Caki2 (cell line): ENCODE data around the gene CACNA1B. TPM values are rescaled to one million over a fixed set of nuclear protein-coding genes. Genes with fewer than 3 reads are reported as not detected.
"Not testable (repeated sequence)": the region's sequence is repeated elsewhere in the genome, so short reads cannot be mapped to it uniquely, and the experiment has no call there.

ENCODE experiments used
- DNase-seq: peaks from one replicate; pipeline ENCODE4 v3.0.0-alpha.2; 2015; ENCODE audit warnings: low read depth
- in situ Hi-C: cut with HindIII; loops from 2 replicates; pipeline ENCODE4 v1.10.0; 2016; ENCODE audit warnings: low sequenced_read_pairs, low pct_unique_long_range_greater_than_20kb, mixed read lengths
- total RNA-seq: library from RNA; depleted of rRNA; stranded (reverse); fragments of >200 nt; shearing (Covaris generic); gene quantifications from 2 replicates; pipeline ENCODE4 v1.2.3, GENCODE V29; 2014; ENCODE audit warnings: low replicate concordance

Gene CACNA1B
- total RNA-seq, 1 experiment from 2014 or later = not detected

DNA sequence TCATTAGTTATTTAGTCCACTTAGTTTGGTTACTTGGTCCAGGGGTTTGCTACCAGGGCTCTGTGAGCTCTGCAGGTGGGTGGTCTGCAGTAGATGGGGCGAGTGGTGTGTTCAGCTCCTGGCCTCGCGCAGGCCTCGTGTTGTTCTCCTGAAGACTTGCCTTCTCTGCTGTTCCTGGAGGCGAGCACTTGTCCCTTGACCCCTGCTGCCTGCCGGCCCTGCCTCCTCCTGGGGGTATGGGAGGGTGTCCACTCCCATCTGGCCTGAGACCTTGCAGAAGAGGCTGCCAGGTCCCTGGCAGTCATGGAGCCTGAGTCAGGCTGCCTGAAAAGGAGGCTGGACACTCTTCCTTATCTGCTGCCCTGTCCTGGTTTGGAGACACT lies 137.0 kb downstream of the CACNA1B start:
- DNase-seq = no peak
- in situ Hi-C loops = no loop called here

DNA sequence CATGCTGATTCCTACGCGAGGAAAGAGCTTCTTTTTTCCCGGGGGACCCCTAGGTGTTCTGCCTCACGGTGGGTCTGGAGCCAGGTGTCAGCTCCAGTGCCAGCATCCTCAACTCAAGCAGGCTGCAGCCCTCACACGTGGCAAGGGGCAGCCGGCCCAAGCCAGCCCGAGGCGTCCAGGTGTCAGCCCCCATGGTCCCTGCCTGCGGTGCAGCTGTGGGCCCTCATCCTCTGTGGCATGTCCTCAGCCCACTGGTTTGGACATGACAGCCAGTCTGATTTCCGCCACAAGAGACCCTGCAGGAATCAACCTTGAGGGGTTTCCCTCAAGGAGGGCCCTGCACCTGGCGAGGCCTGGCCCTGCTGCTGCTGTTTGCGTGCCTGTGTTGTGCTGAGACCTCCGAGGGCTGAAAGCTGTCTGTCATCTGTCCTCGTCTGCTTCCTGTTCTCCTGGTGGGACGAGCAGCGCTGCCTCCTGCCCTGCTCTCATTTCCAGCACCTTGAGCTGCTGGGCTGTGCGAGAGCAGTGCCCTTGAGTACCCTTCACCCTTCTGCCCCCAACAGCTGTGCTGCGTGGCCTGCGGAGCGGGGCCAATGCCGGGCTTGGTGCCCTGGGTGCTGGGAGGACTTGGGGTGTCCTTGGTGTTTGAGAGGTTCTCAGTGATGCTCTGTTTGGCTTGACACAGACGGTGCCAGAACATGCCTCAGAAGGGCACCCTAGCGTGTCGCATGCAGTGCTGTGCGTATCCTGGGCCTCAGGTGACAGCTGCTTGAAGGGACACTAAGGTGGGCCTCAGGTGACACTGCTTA lies 137.6 kb downstream of the CACNA1B start:
- in situ Hi-C loops = no loop called here
- DNase-seq = no peak

DNA sequence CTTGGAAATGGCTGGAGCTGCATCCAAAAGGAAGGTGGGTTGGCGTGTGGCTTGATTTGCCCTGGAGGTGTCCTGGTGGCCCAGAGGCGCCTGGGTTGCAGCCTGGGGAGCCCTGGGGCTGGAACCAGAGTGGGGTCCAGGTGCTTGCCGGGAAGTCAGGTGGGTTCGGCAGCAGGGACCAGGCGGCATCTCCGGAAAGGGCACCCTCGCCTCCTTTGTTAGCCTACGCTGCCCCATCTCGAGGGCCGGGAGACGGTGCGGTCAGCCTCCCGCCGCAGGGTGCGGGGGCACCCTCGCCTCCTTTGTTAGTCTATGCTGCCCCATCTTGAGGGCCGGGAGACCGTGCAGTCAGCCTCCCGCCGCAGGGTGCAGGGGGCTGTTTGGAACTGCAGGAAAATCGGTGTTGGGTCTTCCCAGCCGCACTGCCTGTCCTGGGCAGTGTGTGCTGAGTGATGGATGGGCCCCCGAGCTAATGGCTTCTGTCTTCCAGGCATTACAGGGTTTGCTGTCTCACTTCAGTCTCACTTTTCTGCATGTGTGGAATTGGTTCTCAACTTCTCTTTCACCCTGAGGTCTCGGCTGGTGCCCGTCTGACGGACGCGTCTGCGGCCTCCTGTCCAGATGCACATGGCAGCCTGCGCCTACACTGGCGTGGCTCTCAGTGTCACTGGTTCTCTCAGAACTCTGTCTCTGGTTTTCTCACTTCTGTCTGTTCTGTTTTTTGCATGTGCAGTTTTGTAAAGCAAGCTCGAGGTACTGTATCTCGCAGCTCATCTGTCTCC lies 139.0 kb downstream of the CACNA1B start:
- in situ Hi-C loops = no loop called here
- DNase-seq = no peak

DNA sequence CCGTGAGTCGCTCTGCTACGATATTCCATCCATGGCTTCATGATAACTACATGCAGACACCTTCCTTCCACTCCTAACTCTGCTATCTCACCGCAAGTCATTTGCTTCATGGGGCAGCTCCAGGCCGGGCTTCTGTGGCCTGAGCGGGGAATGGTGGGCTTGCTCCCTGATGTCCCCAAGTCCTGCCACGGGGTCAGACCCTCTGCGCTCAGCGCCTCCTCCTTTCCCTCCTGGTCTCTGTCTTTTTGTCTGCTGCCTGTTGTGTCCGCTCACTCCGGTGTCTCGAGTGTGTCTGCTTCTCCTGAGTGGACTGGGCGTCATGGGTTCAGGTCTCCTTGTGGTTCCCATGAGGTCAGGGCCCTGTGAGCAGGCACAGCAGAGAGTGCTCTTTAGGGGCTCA lies 139.6 kb downstream of the CACNA1B start:
- in situ Hi-C loops = no loop called here
- no peak for DNase-seq

DNA sequence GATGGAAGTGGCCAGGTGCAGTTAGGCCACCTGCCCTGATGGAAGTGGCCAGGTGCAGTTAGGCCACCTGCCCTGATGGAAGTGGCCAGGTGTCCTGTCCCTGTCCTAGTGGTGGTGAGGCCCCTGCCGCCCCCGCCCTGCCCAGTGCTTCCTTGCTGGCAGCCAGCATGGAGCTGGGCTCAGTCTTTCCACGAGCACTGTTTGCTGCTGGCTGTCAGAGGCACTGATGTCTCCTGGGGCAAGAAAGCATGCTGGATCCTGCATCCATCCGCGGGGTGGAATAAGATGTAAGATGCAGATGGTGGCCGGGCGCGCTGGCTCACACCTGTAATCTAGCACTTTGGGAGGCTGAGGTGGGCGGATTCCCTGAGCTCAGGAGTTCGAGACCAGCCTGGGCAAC lies 141.9 kb downstream of the CACNA1B start:
- DNase-seq = not testable (repeated sequence)

DNA sequence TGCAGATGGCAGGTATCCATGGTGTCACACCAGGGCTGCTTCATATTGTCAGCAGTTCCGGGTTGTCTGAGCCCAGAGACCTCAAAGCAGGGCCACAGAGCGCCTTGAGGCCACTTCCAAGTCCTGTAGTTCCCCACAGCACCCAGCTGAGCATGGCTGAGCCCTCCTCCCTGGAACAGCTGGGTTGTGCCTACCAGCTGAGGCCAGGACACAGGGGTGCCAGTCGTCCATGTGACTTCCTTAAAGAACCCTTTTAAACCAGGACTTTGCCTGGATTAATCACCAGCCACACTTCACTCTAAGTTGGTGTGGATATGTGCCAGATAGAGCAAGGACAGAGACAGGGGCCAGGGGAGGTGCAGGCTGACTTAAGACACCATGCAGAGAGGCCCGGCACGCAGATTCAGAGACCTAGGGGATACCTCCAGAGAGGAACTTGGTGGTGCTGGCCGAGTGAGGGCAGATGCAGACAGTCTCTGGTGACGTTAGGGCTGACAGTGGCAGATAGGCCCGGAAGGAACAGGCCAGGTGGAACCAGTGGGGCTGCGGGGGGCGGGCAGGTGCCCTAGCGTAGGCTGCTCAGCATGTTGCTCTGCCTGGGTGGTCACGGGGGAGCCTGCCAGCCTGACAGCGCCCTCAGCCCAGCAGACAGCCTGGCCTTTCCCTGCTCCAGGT lies 142.7 kb downstream of the CACNA1B start:
- DNase-seq = no peak
- in situ Hi-C loops = no loop called here

More for the DNA sequence above, 141.9 kb downstream of the CACNA1B start:
- in situ Hi-C loops = not testable (repeated sequence)

DNA sequence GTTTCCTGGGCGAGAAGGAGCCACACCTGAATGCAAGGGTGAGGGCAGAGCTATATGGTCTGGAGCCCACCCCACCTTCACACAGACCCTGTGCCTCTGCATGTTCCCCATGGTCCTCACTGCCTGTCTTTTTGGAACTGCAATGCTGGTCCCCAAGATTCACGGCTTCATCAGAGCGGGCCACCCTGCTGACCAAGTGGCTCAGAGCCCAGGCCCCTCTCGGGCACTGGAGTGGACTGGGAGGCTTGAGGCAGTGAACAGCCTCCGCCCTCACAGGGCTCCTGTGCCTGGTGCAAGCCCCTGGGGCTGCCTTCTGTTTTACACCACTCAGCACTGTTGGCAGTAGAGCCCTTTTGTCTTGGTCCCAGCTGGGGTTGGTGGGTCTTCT lies 143.2 kb downstream of the CACNA1B start:
- in situ Hi-C loops = no loop called here
- no peak for DNase-seq

DNA sequence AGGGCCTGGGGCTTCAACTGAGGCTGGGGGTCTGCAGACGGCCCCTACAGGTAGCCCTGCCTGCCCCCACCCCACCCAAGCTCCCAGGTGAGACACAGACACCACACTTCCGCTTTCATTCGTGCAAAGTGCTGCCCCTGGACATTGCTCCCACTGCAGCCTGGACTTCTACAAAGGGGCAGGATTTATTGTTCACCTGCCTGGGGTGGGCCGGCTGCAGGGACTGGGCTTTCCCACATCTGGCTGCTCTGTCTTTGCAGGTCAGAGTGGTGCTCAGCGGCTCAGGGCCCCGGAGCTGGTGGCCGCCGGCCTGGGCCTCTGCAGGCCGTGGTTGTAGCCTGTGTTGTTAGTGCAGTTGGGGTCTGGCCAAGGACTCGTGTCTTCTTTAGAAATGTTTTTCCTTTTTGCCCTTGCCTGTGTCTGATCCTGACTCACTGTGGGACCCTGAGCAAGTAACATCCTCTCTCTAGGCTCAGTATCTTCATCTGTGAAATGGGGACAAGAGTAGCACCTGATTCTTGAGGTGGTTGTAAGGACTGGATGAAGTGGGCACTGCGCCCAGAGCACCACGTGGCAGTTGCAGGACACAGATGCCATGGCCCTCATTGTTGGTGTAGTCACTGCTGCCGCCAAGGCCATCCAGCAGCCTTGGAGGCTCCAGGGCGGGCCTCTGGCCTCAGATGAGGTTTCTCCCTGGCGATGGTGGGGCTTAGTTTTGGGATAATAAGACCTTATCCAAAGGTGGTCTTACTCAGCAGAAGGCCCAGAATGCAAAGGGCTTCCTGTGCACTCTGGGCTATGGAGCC lies 143.9 kb downstream of the CACNA1B start:
- in situ Hi-C loops = no loop called here
- DNase-seq = no peak

DNA sequence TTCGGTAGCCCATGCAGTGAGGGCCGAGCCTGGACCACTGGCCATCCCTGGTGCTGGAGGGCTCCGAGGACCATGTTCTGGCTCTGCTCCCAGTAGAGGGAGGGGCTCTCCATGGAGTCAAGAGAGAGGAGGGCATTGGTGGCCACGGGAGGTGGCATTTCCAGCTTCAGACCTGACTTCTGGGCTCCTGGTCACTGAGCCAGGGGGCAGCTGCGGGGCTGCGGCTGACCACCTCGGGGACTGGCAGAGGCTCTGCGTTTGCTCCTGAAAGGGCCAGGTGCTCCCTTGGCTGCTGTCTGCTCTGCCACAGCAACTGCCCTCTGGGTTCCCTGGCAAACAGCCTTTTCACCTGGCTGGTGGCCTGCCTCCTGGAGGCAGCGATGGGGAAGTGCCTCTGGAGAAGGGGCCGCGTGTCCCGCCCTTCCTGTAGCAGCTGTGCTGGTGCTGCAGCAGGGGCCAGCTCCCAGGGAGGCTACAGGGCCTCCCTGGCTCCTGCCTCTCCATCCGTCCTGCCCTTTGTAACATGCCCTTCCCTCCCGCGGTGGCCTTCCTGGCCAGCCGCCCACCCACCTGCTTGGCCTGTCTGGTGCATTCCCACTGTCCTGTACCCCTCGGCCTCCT lies 144.6 kb downstream of the CACNA1B start:
- in situ Hi-C loops = no loop called here

DNA sequence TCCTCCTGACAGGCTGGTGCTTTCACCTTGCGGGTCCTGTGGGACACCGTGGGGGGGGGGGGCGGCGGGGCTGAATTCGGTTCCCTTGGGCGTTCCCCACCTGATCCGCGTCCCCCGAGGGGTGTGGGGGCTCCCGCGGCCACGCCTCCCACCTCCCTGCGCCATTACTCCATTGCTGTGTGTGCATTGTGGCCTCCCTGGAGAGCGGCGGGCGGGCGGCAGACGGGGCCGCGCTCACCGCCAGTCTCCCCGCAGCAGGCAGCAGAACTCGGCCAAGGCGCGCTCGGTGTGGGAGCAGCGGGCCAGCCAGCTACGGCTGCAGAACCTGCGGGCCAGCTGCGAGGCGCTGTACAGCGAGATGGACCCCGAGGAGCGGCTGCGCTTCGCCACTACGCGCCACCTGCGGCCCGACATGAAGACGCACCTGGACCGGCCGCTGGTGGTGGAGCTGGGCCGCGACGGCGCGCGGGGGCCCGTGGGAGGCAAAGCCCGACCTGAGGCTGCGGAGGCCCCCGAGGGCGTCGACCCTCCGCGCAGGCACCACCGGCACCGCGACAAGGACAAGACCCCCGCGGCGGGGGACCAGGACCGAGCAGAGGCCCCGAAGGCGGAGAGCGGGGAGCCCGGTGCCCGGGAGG lies 145.3 kb downstream of the CACNA1B start:
- DNase-seq = no peak
- in situ Hi-C loops = no loop called here

More for the DNA sequence above, 144.6 kb downstream of the CACNA1B start:
- DNase-seq = no peak

DNA sequence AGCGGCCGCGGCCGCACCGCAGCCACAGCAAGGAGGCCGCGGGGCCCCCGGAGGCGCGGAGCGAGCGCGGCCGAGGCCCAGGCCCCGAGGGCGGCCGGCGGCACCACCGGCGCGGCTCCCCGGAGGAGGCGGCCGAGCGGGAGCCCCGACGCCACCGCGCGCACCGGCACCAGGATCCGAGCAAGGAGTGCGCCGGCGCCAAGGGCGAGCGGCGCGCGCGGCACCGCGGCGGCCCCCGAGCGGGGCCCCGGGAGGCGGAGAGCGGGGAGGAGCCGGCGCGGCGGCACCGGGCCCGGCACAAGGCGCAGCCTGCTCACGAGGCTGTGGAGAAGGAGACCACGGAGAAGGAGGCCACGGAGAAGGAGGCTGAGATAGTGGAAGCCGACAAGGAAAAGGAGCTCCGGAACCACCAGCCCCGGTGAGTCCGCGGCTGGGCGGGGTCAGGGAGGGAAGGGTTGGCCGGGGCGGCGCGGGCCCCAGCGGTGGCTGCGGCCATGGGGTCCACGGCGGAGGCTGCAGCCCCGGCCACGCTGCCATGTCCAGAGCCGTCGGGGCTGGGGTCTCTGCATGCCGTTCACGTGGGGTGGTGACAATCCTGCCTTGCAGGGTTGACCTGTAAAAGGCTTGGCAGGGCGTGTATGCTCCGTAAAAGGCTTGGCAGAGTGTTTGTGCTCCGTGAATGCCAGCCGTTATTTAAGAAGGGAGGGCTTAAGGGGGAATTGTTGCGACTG lies 146.0 kb downstream of the CACNA1B start:
- in situ Hi-C loops = no loop called here
- DNase-seq = no peak

DNA sequence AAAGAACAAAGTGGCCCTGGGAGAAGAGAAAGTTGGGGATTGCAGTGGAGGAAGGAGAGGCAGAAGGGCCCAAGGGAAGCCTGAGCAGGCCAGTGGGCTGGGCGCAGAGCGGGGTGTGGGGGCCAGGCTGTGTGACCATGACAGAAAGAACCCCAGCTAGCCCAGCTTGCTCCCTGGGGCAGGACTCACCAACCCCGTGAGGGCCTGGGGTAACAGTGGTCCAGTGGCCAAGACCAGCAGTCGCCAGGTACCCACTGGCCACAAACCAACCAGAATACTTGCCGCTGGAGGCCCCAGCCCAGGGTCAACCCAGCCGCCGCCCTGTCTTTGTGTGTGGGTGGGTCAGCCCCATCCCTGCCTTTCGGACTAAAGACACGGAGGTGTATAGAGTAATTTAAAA lies 146.5 kb downstream of the CACNA1B start:
- in situ Hi-C loops = no loop called here
- DNase-seq = no peak

DNA sequence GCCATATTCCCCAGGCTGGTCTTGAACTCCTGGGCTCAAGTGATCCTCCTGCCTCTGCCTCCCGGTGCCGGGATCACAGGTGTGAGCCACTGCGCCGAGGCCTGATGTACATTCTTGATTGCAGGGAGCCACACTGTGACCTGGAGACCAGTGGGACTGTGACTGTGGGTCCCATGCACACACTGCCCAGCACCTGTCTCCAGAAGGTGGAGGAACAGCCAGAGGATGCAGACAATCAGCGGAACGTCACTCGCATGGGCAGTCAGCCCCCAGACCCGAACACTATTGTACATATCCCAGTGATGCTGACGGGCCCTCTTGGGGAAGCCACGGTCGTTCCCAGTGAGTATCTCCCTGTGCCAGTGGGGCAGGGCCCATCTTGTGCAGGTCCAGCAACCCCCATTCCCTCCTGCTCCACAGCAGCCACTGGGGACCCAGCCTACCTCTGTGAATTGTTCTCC lies 147.3 kb downstream of the CACNA1B start:
- no peak for DNase-seq
- in situ Hi-C loops = no loop called here

DNA sequence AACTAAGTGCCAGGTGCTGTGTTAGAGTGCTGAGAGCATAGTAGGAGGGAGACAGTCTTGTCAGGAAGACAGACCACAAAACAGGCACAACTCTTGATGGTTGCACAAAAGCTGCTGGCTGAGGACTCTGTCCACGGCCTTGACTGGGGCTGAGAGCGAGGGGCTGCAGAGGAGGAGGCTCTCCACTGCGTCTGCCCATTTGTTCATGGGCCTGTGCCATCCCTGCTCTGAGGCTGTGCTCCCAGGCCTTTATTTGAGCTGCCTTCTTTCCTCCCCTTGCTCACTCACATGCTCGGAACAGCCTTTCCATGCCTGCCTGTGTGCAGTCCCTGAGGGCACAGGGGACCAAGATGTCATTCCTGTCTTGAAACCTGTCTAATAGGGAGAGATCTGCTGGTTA lies 147.8 kb downstream of the CACNA1B start:
- DNase-seq = no peak
- in situ Hi-C loops = no loop called here

DNA sequence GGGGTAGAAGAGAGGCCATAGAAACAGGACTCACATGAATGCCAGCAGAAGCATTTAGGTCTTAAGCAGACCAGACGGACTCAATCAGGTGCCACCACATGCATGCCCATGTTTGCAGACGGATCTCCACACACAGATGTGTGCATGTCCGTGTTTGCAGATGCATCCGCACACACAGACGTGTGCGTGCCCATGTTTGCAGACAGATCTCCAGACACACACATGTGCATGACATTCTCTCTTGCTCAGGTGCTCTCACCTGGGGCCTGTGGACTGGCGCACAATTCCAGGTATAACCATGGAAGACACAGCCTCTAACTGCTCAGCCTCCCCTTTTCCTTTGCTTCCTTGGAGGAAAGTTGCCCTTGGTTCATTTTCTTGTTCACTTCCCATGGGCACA lies 148.3 kb downstream of the CACNA1B start:
- in situ Hi-C loops = no loop called here
- DNase-seq = no peak

DNA sequence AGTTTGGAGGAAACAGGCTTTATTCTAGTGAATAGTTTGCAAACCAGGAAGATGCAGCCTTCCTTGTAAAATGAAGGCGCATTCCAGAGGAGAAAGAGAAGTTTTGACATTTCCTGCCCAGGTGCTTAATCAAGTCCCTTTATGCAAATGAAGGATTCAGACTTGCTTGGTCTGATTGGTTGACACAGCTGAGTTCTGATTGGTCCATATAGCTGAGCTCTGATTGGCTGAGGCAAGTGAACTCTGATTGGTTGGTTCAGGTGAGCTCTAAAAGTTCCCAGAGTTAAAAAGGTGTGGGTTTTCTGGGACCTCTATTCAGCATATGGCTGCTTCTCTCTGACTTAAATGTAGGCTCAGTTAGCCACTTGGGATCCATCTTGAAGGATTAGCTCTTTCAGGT lies 151.0 kb downstream of the CACNA1B start:
- in situ Hi-C loops = no loop called here

DNA sequence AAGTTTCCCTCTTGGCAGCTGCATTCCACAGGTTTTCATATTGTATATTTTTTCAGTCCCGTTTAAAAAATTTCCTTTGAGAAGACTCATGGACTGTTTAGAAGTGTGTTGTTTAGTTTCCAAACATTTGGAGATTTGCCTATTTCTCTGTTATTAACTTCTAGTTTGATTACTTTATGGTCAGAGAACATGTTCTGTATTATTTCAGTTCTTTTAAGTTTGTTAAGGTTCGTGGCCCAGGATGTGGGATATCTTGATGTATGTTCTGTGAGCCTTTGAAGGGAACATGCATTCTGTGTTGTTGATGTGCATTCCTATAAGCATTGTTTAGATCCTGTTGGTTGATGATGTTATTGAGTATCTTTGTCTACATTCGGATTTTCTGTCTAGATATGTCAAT lies 153.6 kb downstream of the CACNA1B start:
- DNase-seq = no peak
- in situ Hi-C loops = no loop called here

More for the DNA sequence above, 151.0 kb downstream of the CACNA1B start:
- peak; percentile 7 for DNase-seq
